Endothelial cell of umbilical vein (primary cell): Measurements from ENCODE around the gene ADGRD1. TPM values are rescaled to one million over a fixed set of nuclear protein-coding genes. Genes with fewer than 3 reads are reported as not detected.

Experiments
- BruUV-seq: library from RNA; stranded (reverse); fragments of 400-500 nt; replicated peaks from 2 replicates; lab custom pipeline; 2021; lab: Mats Ljungman, UMichigan
- CTCF ChIA-PET: fragments of 300-600, 350-600 bp; sonication (Branson Sonifier 250); formaldehyde crosslinking; loops from one replicate; lab custom pipeline; 2021; ENCODE audit warnings: antibody characterized with exemption, inconsistent platforms; lab: Charles Lee
- POLR2A ChIA-PET: fragments of 300-600, 350-600 bp; sonication (Branson Sonifier 250); formaldehyde crosslinking; loops from one replicate; lab custom pipeline; 2021; ENCODE audit warnings: antibody characterized with exemption, inconsistent platforms; lab: Charles Lee
- DNase-seq: peaks from one replicate; pipeline ENCODE4 v3.0.0-alpha.2; 2011; ENCODE audit warnings: low read depth, low spot score
- FAIRE-seq: peaks from 2 replicates; lab custom pipeline; 2011; peaks lifted over from hg19 to GRCh38; lab: Jason Lieb, UNC
- H2AFZ ChIP-seq: 2 replicates; pipeline ENCODE4 v1.6.0; 2012; ENCODE audit warnings: low read depth, low read length, control low read depth, inconsistent platforms
- H3K27ac ChIP-seq: 2 replicates; pipeline ENCODE4 v1.5.1; 2011; ENCODE audit warnings: low read depth, mild to moderate bottlenecking, control low read depth, low read length, moderate library complexity; ENCODE audit not compliant: insufficient read depth
- H3K27me3 ChIP-seq, 2 experiments: 2 replicates each; pipeline versions ENCODE4 v1.6.0 to v1.6.1; 2011; ENCODE audit warnings: low read length in 2 of 2, mixed read lengths in 1 of 2; ENCODE audit not compliant: control insufficient read depth in 2 of 2, insufficient read depth in 2 of 2
- H3K36me3 ChIP-seq, 2 experiments: 2 replicates in 1 of 2; 3 replicates in 1 of 2; pipeline ENCODE4 v1.5.1; 2011; ENCODE audit warnings: low read length in 2 of 2, mild to moderate bottlenecking in 1 of 2, moderate library complexity in 1 of 2; ENCODE audit not compliant: control insufficient read depth in 2 of 2, insufficient read depth in 2 of 2; ENCODE audit errors: extremely low read depth in 1 of 2
- H3K4me1 ChIP-seq: 3 replicates; pipeline ENCODE4 v1.5.1; 2011; ENCODE audit warnings: mild to moderate bottlenecking, low read length; ENCODE audit not compliant: control insufficient read depth, insufficient read depth; ENCODE audit errors: extremely low read depth
- H3K4me2 ChIP-seq: 2 replicates; pipeline ENCODE4 v1.6.1; 2011; ENCODE audit warnings: low read length, control low read depth, mixed read lengths; ENCODE audit not compliant: insufficient read depth
- H3K4me3 ChIP-seq, 3 experiments: fragments of 200-600 bp in 1 of 3; sonication (generic), shearing (Covaris generic) in 1 of 3; replicated peaks in 1 of 3; 2 replicates each; pipeline ENCODE4 v1.5.1; 2011 to 2016; ENCODE audit warnings: control low read depth in 3 of 3, low read length in 3 of 3, mild to moderate bottlenecking in 2 of 3, inconsistent platforms in 1 of 3, low read depth in 1 of 3, moderate library complexity in 1 of 3; ENCODE audit not compliant: insufficient read depth in 1 of 3
- H3K79me2 ChIP-seq: 2 replicates; pipeline ENCODE4 v1.6.0; 2012; ENCODE audit warnings: low read length, inconsistent platforms; ENCODE audit not compliant: control insufficient read depth, insufficient read depth
- H3K9ac ChIP-seq: replicated peaks from 2 replicates; pipeline ENCODE3; 2011; ENCODE audit warnings: low read length, control low read depth; ENCODE audit not compliant: insufficient read depth; ENCODE audit errors: extremely low read depth
- H3K9me1 ChIP-seq: replicated peaks from 3 replicates; pipeline ENCODE4 v1.6.0; 2011; ENCODE audit warnings: mild to moderate bottlenecking, low read length; ENCODE audit not compliant: control insufficient read depth, insufficient read depth; ENCODE audit errors: extremely low read depth
- H3K9me3 ChIP-seq: replicated peaks from 2 replicates; pipeline ENCODE4 v1.5.1; 2012; ENCODE audit warnings: low read length, inconsistent platforms; ENCODE audit not compliant: control insufficient read depth, insufficient read depth
- H4K20me1 ChIP-seq: replicated peaks from 2 replicates; pipeline ENCODE3; 2011; ENCODE audit warnings: mild to moderate bottlenecking, low read length; ENCODE audit not compliant: control insufficient read depth, insufficient read depth; ENCODE audit errors: extremely low read depth
- CTCF ChIP-seq, 2 donors: IDR thresholded peaks; 1 replicate in 1 of 2; 2 replicates in 1 of 2; pipeline ENCODE4 v1.5.1; 2011; ENCODE audit warnings: low read length in 2 of 2, mild to moderate bottlenecking in 2 of 2, moderate library complexity in 2 of 2, control low read depth in 1 of 2, inconsistent platforms in 1 of 2, low read depth in 1 of 2; ENCODE audit not compliant: insufficient read depth in 1 of 2; ENCODE audit errors: extremely low read depth in 1 of 2
- EZH2 ChIP-seq: IDR thresholded peaks from 2 replicates; pipeline ENCODE4 v1.6.1; 2012; ENCODE audit warnings: borderline replicate concordance, low read depth, mild to moderate bottlenecking, moderate library complexity, low read length, inconsistent platforms; ENCODE audit not compliant: severe bottlenecking
- GATA2 ChIP-seq: IDR thresholded peaks from 2 replicates; pipeline ENCODE4 v1.7.0; 2011; ENCODE audit warnings: low read depth, mild to moderate bottlenecking, moderate library complexity, mixed read lengths, low read length; ENCODE audit not compliant: insufficient read length, insufficient read depth
- JUN ChIP-seq: IDR thresholded peaks from 2 replicates; pipeline ENCODE4 v1.6.1; 2011; ENCODE audit warnings: borderline replicate concordance, low read depth; ENCODE audit not compliant: insufficient read length, insufficient read depth
- MAX ChIP-seq: IDR thresholded peaks from 2 replicates; pipeline ENCODE4 v1.6.1; 2011; ENCODE audit not compliant: insufficient read depth, insufficient read length
- MYC ChIP-seq: IDR thresholded peaks from one replicate; pipeline ENCODE4 v1.6.1; 2011; ENCODE audit warnings: mild to moderate bottlenecking, low read depth, low read length
- POLR2A ChIP-seq: IDR thresholded peaks from 2 replicates; pipeline ENCODE4 v1.6.1; 2012; ENCODE audit warnings: low read depth, mild to moderate bottlenecking, control low read depth, low read length
- POLR2AphosphoS5 ChIP-seq: IDR thresholded peaks from 2 replicates; pipeline ENCODE4 v1.6.1; 2012; ENCODE audit warnings: low read depth, mild to moderate bottlenecking, control low read depth, low read length, moderate library complexity; ENCODE audit not compliant: insufficient read depth
- dilution Hi-C: fragments of 300-500 bp; cut with MboI; formaldehyde crosslinking; loops from one replicate; pipeline ENCODE4 v1.15.0; 2019; ENCODE audit warnings: low sequenced_read_pairs; ENCODE audit not compliant: extremely low pct_ligation_motif_present
- intact Hi-C: fragments of 100-400 bp; cut with micrococcal nuclease; formaldehyde crosslinking; loops from one replicate; pipeline ENCODE4 v1.10.0; 2022
- polyA plus RNA-seq, 4 experiments: library from polyadenylated mRNA; depleted of rRNA in 3 of 4; stranded (reverse) in 3 of 4; unstranded in 1 of 4; fragments of >200 nt; gene quantifications; 2 replicates each; pipeline versions ENCODE4 v1.2.1 to v1.2.3, GENCODE V29; 2011 to 2012; ENCODE audit warnings: missing spikeins in 1 of 4
- total RNA-seq: library from RNA; stranded (reverse); gene quantifications from 2 replicates; pipeline ENCODE4 v1.2.3, GENCODE V29; 2021

ADGRD1 gene
- total and polyA plus RNA-seq, 2 donors (not counting 3 experiments of a cell fraction or from before 2014, with no cell fraction given): 0.07 TPM; not detected in 1

GRCh38 chr12:131048611-131048990 is 94.9 kb downstream of the ADGRD1 start:
- H3K36me3 ChIP-seq: no peaks in the 10 kb centered on the region
- no peak overlapping the region for H3K27ac ChIP-seq
- ChIA-PET POLR2A (no interaction called here), CTCF (no interaction called here)
- dilution Hi-C loops: no loop called here
- H3K9me3 ChIP-seq: no peaks in the 10 kb centered on the region
- H3K27me3 ChIP-seq: no peaks in the 10 kb centered on the region
- no TSS peak for BruUV-seq
- no peak overlapping the region for H3K9ac ChIP-seq
- DNase-seq (no peak), FAIRE-seq (no peak)
- no peak overlapping the region for H3K4me2 ChIP-seq
- H4K20me1 ChIP-seq: no peaks in the 10 kb centered on the region
- H3K4me3 ChIP-seq: no peak overlapping the region
- H3K79me2 ChIP-seq: no peaks in the 10 kb centered on the region
- no peak overlapping the region for H2AFZ ChIP-seq
- intact Hi-C loops: no loop called here
- no peak for TF ChIP-seq CTCF (IDR thresholded peaks at IDR 0.05; ENCODE audit: extremely low read depth in 1 of 2, insufficient read depth in 1 of 2, low read depth in 1 of 2, low read length in 2 of 2)
- TF ChIP-seq POLR2AphosphoS5: no peak
- no peak for TF ChIP-seq POLR2A
- TF ChIP-seq MAX: no peak
- no peak for TF ChIP-seq GATA2
- TF ChIP-seq JUN: no peak
- no peak for TF ChIP-seq MYC
- TF ChIP-seq EZH2: no peak
- no peaks in the 10 kb centered on the region for H3K4me1 ChIP-seq
- no peaks in the 10 kb centered on the region for H3K9me1 ChIP-seq
